ENCODE results near the gene FILIP1. TPM values are rescaled to one million over a fixed set of nuclear protein-coding genes. Genes with fewer than 3 reads are reported as not detected.

FILIP1 gene
- total RNA-seq, 1 experiment from 2014 or later = under 0.01 TPM

GRCh38 chr6:75495011-75495410, 1.4 kb upstream of the FILIP1 start:
- no peak for DNase-seq (ENCODE audit: low read depth)

DNA sequence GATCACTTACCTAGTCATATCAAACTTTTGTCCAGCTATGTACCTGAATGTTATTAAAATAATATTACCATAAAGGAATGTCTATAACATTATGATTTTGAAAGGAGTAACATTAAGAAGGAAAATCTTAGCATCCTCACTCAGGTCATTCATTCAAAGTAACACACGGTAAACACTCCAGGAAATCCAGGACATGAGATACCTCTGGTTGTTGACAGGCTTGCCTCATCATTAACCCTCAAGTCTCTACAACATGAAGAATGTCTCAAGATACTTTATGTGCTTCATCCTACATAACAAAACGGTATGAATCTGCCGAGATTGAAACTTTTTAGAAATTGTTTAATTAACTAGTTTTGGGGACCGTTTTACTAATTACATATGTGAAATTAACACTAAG, 690 bp upstream of the FILIP1 start:
- DNase-seq (ENCODE audit: low read depth) = no peak

DNA sequence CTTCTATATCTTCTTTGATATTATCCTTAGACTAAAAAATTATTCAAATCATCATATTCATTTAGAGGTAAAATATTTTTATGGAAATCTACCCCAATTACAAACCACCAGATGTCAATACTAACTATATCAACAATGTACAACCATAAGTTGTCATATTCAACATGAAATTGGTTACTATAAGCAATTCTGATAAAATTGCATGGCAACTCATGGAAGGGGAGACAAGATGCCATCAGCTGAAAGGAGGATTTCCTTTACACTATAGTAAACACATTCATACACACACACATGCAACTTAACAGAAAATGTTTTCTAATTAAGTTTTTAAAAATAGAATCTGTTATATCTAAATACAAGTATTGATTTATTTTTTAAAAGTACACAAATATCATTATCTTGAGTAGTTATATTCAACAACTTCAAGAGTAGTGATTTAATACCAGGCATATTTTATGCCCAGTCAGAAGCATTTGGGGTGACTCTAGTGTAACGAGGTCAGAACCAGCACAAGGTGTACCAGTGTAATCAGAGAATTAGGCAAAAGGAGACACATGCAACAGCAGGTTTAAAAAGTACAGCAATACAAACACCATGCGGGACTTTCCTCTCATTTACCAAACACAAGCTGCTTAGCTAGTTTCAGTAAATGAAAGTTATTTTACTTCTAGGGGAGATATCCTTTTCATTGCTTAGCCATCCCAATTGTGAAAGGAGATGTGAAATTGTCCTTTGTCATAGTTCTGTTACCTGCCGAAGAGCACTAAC, 1.0 kb downstream of the FILIP1 start:
- no peak for DNase-seq (ENCODE audit: low read depth)

DNA sequence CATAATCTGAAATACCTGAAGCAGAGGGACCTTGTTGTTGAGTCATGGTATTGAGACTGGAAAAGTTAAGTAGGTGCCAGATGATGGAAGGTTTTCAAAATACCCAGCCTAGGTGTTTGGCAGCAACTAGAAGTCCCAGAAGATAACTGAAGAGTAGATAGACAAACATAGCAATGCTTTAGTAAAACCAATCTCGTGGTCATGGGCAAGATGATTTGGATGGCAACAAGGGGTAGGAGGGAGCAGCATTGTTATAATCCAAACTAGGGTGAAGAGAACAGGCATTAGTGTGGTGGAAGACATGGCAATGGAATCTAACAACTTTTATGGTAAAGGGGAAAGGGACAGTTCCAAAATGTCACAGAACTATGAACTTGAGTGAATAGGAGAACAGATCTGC, 2.3 kb downstream of the FILIP1 start:
- DNase-seq (ENCODE audit: low read depth) = no peak

- no peak for DNase-seq (ENCODE audit: low read depth)
These were observed 2.9 kb downstream of the FILIP1 start for GRCh38 chr6:75490706-75491105.

GRCh38 chr6:75489025-75489424, 4.6 kb downstream of the FILIP1 start:
- no peak for DNase-seq (ENCODE audit: low read depth)

DNA sequence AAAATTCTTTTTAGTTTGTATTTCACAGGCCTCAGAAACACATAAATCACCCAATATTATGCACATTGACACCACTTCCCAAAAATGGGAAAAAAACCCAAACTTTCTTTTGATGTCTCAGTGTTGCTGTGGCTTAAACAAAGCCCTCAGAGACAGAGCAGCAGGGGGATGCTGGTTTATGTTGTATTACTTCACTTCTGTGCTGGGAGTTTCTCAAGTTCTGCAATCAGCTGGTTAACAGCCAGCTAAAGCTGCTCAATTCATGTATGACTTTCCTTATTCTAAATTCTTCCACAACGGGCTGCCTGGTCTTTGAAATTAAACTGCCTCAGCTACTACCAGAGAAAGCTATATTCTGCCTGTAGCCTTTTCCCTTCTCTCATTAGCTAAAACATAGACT, 5.6 kb downstream of the FILIP1 start:
- DNase-seq (ENCODE audit: low read depth) = no peak

GRCh38 chr6:75486850-75487518, 6.6 kb downstream of the FILIP1 start:
- no peak for DNase-seq (ENCODE audit: low read depth)

GRCh38 chr6:75484535-75484934, 9.1 kb downstream of the FILIP1 start:
- DNase-seq (ENCODE audit: low read depth) = no peak

DNA sequence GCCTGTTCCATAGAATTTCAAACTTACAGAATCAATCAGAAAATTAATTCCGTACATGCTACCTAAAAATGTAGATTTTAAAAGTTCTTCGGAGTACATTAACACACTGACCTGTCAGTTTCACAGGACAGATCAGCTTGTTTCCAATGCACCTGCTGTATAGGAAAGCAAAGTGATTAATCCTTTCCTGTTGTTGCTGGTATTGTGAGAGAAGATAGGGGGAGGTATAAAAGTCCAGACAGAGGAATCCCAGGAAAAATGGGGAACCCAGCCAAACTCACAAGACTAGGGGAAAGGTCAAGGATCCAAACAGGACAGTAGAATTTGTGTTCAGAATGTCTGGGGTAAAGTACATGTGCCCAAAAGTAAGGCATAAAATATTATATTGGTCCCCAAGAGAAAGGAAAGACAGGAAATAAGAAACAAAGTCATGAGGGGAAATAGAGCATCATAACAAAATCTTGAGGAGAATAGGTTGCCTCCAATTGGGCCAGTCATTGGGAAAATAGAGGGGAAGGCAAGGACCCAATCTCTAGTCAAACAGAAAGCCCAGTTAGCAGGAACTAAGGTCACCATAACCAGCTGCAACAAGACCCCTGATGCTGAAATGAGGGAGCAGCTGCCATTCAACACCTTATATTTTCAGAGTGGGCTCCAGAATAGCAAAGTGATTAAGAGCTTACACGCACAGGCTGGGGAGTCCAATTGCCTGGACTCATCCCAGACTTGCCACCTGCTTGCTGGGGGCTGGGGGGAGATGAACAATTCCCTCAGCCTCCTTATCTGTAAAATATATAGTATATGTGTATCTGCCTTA, 10.3 kb downstream of the FILIP1 start:
- no peak for DNase-seq (ENCODE audit: low read depth)

DNA sequence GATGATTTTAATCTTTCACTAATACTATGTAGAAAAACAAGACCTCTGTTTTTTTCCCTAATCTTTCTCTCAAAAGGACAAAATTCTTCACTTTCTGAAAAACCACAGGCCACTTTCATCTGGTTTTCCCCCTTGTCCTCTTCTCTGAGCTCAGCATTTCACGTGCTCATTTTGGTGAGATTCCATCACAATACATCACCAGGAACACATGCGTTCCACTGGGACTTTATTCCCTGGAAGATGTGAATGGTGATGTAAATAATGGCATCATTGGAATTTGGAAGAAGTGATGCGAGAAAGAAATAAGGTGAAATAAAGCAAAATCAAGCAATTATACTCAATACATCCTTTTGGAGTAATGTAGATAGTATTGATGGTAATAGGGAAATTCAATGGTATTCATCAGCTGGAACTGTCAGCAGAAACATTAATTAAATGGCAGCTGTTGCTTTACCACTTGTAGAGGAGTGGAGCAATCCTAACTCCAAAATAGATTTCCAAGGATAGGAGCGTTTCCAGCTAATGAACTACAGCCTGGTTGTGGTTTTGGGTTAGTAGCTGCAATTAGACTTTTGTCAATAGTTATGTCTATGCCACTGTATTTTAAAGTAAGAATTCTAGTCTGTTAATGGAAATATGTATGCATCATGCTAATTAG, 11.5 kb downstream of the FILIP1 start:
- DNase-seq (ENCODE audit: low read depth) = peak; percentile 58

GRCh38 chr6:75481394-75481793, 12.2 kb downstream of the FILIP1 start:
- peak; percentile 28 for DNase-seq (ENCODE audit: low read depth)

GRCh38 chr6:75480425-75480824, 13.2 kb downstream of the FILIP1 start:
- no peak for DNase-seq (ENCODE audit: low read depth)

- no peak for DNase-seq (ENCODE audit: low read depth)
These were observed 13.9 kb downstream of the FILIP1 start for GRCh38 chr6:75479712-75480111.

- DNase-seq (ENCODE audit: low read depth) = no peak
These were observed 14.7 kb downstream of the FILIP1 start for GRCh38 chr6:75478929-75479328.

- no peak for DNase-seq (ENCODE audit: low read depth)
These were observed 20.7 kb downstream of the FILIP1 start for GRCh38 chr6:75472885-75473284.

DNA sequence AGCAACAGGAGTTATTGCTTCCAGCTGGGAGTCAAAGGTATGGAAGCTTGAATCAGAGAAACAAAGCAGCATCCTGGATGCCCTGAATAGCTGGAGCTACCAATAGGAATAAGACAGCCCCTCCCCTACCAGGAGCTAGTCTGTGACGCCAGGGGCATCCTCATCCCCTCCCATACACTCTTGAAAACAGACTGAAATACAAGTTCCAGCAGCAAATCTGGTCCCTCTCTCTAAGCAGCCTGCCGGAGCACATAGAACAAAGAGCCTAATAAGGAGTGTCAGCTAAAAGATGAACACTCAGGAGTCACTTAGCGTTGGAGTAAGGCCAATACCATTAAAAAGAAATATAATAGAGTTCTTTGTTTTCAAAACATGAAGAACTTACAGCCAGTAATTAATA, 25.6 kb downstream of the FILIP1 start:
- no peak for DNase-seq (ENCODE audit: low read depth)

DNA sequence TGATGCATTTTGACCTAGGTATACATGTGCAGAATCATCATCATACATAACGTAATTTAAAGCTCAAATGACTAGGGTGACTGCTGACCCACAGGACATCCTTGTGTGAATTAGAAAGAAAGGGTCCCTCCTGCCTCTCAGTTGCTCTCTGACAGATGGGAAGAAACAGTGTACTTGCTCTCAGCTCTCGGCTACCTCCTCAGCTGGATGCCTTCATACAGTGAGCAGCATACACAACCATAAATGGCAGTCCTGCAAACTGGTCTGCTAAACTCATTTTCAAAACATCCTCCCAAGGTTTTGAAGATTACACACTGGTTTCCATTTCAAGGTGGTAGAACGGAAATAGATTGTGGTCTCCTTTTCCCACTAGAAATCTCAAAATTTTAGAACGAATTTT, 26.3 kb downstream of the FILIP1 start:
- no peak for DNase-seq (ENCODE audit: low read depth)

DNA sequence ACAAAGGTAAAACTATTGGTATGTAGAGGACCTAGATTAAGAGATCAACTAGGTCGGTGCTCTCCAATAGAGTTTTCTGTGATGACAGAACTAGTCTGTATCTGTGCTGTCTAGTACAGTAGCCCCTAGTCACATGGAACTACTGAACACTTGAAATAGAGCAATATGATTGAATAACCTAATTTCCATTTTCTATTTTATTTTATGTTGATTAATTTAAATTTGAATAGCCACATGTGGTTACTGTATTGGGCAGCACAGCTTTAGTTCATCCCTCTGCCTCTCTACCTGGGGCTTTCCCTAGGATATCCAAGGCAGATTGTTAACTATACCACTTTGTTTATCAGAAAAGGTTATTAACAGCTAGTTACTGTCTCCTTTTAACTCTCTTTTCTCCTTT, 27.0 kb downstream of the FILIP1 start:
- no peak for DNase-seq (ENCODE audit: low read depth)

GRCh38 chr6:75463908-75464307, 29.7 kb downstream of the FILIP1 start:
- DNase-seq (ENCODE audit: low read depth) = no peak

- no peak for DNase-seq (ENCODE audit: low read depth)
These were observed 30.5 kb downstream of the FILIP1 start for GRCh38 chr6:75463061-75463460.

GRCh38 chr6:75460681-75461080, 32.9 kb downstream of the FILIP1 start:
- no peak for DNase-seq (ENCODE audit: low read depth)
